PC-9 (cell line): ENCODE measurements around the gene TFAP2D.

Experiments used
- CTCF ChIP-seq: fragments of 200-600 bp; sonication (generic); conservative IDR thresholded peaks from 2 replicates; pipeline ENCODE4 v1.6.1; 2017; ENCODE audit warnings: mixed run types, antibody characterized with exemption, mild to moderate bottlenecking, moderate library complexity
- EZH2 ChIP-seq: fragments of 200-600 bp; sonication (generic); IDR thresholded peaks from 2 replicates; pipeline ENCODE4 v1.8.0; 2017; ENCODE audit warnings: antibody characterized with exemption, low read depth

- TF ChIP-seq CTCF: no peak
- TF ChIP-seq EZH2: no peak
Measured at GRCh38 chr6:50819904-50820868, 106.9 kb downstream of the TFAP2D start.
